ENCODE data around the gene STAT1.
"Not testable (repeated sequence)": the region's sequence is repeated elsewhere in the genome, so short reads cannot be mapped to it uniquely, and the experiment has no call there.

Gene STAT1

DNA sequence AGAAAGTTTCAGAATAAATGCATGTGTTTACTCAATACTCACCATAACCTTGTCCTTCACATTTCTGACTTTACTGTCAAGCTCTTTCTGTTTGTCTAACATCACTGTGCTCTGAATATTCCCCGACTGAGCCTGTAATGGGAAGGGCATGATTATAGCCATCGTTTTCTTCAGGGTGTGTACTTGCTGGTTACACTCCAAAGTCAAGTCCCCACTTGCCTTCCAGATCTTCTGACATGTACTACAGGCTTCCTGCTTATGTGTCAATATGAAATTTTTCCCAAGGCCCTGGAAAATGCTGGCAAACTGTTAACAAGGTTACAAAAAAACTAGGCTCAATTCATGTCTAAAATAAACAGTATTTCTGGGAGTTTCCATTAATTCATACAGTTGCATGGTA lies 12.9 kb downstream of the STAT1 start:
- TF ChIP-seq, protein P1, sequence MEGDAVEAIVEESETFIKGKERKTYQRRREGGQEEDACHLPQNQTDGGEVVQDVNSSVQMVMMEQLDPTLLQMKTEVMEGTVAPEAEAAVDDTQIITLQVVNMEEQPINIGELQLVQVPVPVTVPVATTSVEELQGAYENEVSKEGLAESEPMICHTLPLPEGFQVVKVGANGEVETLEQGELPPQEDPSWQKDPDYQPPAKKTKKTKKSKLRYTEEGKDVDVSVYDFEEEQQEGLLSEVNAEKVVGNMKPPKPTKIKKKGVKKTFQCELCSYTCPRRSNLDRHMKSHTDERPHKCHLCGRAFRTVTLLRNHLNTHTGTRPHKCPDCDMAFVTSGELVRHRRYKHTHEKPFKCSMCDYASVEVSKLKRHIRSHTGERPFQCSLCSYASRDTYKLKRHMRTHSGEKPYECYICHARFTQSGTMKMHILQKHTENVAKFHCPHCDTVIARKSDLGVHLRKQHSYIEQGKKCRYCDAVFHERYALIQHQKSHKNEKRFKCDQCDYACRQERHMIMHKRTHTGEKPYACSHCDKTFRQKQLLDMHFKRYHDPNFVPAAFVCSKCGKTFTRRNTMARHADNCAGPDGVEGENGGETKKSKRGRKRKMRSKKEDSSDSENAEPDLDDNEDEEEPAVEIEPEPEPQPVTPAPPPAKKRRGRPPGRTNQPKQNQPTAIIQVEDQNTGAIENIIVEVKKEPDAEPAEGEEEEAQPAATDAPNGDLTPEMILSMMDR (IDR thresholded peaks at IDR 0.05; ENCODE audit: low read length, missing control alignments): no peak
- H3K4me3 ChIP-seq (replicated peaks; ENCODE audit: low read depth, low read length): no peak overlapping the region
- no peak for DNase-seq (ENCODE audit: low read depth)

DNA sequence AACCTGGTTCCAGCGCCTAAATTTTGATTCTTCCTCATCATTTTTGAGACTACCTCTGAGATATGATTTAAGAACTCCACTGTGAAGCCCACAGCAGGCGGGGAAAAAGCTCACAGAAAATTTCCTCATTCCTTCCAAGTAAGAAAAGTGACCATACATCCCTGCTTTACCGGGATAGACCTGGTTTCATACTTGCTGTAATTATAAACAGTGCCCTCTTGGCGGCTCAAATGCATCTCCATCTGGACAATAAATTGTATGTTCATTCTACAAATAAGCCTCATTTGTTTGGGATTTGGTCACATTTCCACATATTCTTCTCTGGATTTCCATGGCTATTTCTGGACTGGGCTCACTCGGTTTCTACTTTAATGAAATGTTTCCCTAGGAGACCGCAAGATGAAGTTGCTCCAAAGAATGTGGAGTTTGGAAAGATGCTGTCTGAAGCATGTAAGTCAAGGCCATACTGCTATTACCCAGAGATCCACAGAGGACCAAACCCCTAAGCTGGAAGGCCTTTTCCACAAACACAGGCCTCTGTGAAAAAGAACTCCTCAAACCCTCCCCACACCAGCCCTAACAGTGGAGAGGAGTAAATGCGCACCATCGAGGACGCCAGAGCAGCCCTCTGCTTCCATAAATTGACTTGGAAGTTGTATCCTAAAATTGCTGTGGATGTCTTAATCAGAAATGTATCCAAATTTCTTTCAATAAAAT lies 13.9 kb downstream of the STAT1 start:
- TF ChIP-seq, protein P1 (IDR thresholded peaks at IDR 0.05; ENCODE audit: low read length, missing control alignments): no peak
- H3K4me3 ChIP-seq (replicated peaks; ENCODE audit: low read depth, low read length): no peak overlapping the region
- DNase-seq (ENCODE audit: low read depth): no peak

DNA sequence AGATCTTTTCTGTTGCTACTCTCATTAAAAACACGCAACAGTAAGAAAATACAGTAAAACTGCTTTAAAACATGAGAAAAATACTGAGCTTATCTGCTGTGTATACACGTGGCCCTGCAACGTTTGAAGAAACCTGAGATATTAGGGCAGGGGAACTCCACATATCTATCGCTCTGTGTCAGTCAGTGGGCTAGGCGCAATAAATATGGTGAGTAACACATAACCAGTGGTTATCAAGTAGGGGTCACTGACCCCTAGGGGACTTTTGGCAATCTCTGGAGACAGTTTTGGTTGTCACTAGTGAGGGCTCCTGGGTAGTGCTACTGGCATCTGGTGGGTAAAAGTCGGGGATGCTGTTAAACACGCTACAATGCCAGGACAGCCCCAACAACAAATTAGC lies 14.9 kb downstream of the STAT1 start:
- no peak overlapping the region for H3K4me3 ChIP-seq (replicated peaks; ENCODE audit: low read depth, low read length)
- TF ChIP-seq, protein P1 (IDR thresholded peaks at IDR 0.05; ENCODE audit: low read length, missing control alignments): no peak
- no peak for DNase-seq (ENCODE audit: low read depth)

DNA sequence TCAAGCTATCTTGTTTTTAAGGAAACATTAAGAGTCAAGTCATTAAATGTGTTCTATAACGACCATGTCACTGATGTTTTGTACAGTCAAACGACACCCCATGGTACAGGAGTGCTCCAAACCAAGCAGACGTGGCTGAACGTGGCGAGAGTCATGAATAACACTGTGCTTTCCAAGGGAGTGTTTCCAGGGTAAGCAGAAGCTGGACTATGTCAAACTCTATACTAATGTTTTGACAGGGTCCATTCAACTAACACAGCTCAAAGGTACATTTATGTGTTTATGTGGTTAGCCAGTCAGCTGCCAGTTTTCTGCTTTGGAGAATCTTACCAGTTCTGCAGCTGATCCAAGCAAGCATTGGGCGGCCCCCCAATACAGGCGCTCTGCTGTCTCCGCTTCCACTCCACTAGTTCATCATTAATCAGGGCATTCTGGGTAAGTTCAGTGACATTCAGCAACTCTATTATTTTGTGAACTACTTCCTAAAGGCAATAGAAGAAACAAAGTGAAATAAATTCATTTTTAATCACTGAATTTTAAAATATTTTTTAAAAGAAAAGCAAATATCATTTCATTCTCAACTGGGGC lies 16.4 kb downstream of the STAT1 start:
- H3K4me3 ChIP-seq (replicated peaks; ENCODE audit: low read depth, low read length): no peak overlapping the region
- TF ChIP-seq, protein P1 (IDR thresholded peaks at IDR 0.05; ENCODE audit: low read length, missing control alignments): no peak
- DNase-seq (ENCODE audit: low read depth): no peak

DNA sequence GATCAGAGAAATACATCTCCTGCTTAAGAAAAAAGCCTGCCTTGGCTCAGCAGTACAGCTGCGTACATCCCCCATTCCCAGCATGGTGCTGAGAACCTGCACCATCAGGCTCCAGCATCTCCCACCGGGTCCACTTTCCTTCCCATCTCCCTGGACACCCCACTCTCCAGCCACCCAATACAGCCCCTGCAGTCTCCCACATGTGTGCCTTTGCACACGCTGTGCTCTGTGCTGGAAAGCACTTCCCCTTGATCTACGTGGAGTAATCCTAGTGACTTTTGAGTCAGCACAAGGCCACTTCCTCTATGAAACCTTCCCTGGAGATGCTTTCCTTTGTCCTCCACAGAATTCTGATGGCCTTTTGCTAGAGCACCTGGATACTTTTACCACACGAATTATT lies 17.0 kb downstream of the STAT1 start:
- no peak for DNase-seq (ENCODE audit: low read depth)
- TF ChIP-seq, protein P1 (IDR thresholded peaks at IDR 0.05; ENCODE audit: low read length, missing control alignments): no peak
- no peak overlapping the region for H3K4me3 ChIP-seq (replicated peaks; ENCODE audit: low read depth, low read length)

DNA sequence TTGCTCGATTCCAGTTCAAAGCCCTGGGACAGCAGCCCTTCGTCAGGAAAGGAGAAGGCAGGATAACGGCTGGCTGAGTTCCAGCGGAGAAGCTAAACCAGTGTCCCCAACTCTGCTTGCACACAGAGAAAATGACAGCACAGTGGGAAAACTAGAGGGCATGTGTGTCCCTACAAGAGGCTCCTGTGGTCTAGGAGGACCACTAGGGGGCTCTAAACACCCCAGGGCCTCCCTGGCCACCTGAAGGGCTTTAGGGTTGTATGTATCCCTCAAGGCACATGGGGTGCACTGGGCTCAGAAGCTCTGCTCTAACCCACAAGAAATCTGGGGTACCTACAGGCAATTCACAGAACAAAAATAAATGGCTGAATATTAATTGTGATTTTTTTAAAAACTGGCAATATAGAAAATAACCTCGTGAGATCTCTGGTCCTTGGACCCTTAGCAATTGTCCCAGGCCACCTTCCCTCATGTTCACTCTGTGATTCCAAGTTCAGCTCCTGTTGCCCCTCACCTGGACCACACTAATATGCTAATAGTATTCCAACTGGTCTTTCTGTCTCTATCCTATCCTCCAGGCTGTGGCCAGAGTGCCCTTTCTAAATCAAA lies 17.5 kb downstream of the STAT1 start:
- DNase-seq (ENCODE audit: low read depth): peak; percentile 56
- TF ChIP-seq, protein P1 (IDR thresholded peaks at IDR 0.05; ENCODE audit: low read length, missing control alignments): peak; percentile 88
- no peak overlapping the region for H3K4me3 ChIP-seq (replicated peaks; ENCODE audit: low read depth, low read length)

DNA sequence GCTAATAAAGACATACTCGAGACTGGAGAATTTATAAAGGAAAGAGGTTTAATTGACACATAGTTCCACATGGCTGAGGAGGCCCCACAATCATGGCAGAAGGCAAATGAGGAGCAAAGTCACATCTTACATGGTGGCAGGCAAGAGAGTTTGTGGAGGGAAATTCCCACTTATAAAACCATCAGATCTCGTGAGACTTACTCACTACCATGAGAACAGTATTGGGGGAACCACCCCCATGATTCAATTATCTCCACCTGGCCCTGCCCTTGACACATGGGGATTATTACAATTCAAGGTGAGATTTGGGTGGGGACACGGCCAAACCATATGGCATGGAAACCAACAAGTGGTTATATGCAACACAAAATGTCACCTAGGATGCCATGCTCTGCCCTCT lies 18.7 kb downstream of the STAT1 start:
- DNase-seq (ENCODE audit: low read depth); H3K4me3 ChIP-seq (replicated peaks; ENCODE audit: low read depth, low read length): not testable (repeated sequence)
